HG02970 (cell line): ENCODE results near the gene ZNF430.
A peak's percentile ranks its signal among the peaks of the same experiment; 100 is the strongest.
"Not testable (repeated sequence)": the region's sequence is repeated elsewhere in the genome, so short reads cannot be mapped to it uniquely, and the experiment has no call there.

ENCODE experiments used
- ATAC-seq: cut with Tn5 transposase; IDR thresholded peaks from one replicate; pipeline ENCODE4 v1.9.1; 2021; ENCODE audit warnings: mild to moderate bottlenecking, moderate library complexity, moderate number of reproducible peaks; ENCODE audit not compliant: unreplicated experiment, low FRiP score

The ZNF430 gene

GRCh38 chr19:21020298-21021227 is at the start of gene ZNF430:
Gene ZNF430 (plus strand): TSS chr19:21020657. CDS start chr19:21020801, 144 bp downstream.
- peak; percentile 96 for ATAC-seq

- not testable (repeated sequence) for ATAC-seq
Observed at GRCh38 chr19:20992788-20993187, 27.7 kb upstream of the ZNF430 start.

GRCh38 chr19:20999731-21000352 is 20.6 kb upstream of the ZNF430 start:
- peak; percentile 99 for ATAC-seq

- ATAC-seq, result not testable (repeated sequence)
Observed at GRCh38 chr19:21021238-21021637, 781 bp downstream of the ZNF430 start.

- no peak for ATAC-seq
Observed at GRCh38 chr19:21022996-21023395, 2.5 kb downstream of the ZNF430 start.

GRCh38 chr19:21023901-21024300 is 3.4 kb downstream of the ZNF430 start:
- ATAC-seq, result no peak

- ATAC-seq, result no peak
Observed at GRCh38 chr19:21028969-21029268, 8.5 kb downstream of the ZNF430 start.

GRCh38 chr19:21045028-21045427 is 24.6 kb downstream of the ZNF430 start:
- no peak for ATAC-seq

- no peak for ATAC-seq
Observed at GRCh38 chr19:21046489-21046888, 26.0 kb downstream of the ZNF430 start.

- no peak for ATAC-seq
Observed at GRCh38 chr19:21047716-21048115, 27.3 kb downstream of the ZNF430 start.

GRCh38 chr19:21052902-21053301 is 32.4 kb downstream of the ZNF430 start:
- ATAC-seq, result no peak

GRCh38 chr19:21065336-21065735 is 44.9 kb downstream of the ZNF430 start:
- no peak for ATAC-seq

GRCh38 chr19:21082011-21082975 is 61.8 kb downstream of the ZNF430 start, which contains the start of gene ZNF714:
Gene ZNF714 (plus strand): TSS chr19:21082203. CDS start chr19:21098269, 16,066 bp downstream.
- ATAC-seq, result peak; percentile 97

- no peak for ATAC-seq
Observed at GRCh38 chr19:21084343-21084742, 63.9 kb downstream of the ZNF430 start.

- ATAC-seq, result no peak
Observed at GRCh38 chr19:21087871-21088270, 67.4 kb downstream of the ZNF430 start.

GRCh38 chr19:21092109-21092508 is 71.7 kb downstream of the ZNF430 start:
- ATAC-seq, result no peak

GRCh38 chr19:21094347-21095025 is 74.0 kb downstream of the ZNF430 start:
- no peak for ATAC-seq

- no peak for ATAC-seq
Observed at GRCh38 chr19:21098291-21098690, 77.8 kb downstream of the ZNF430 start.

GRCh38 chr19:21101521-21102242 is 81.2 kb downstream of the ZNF430 start:
- ATAC-seq, result no peak
